G401.6 (cell line): Measurements from ENCODE around the gene SLC38A4.
"Not testable (repeated sequence)": the region's sequence is repeated elsewhere in the genome, so short reads cannot be mapped to it uniquely, and the experiment has no call there.

ENCODE experiments used
- FAIRE-seq: peaks from 2 replicates; lab custom pipeline; 2012; peaks lifted over from hg19 to GRCh38; lab: Jason Lieb, UNC

SLC38A4 gene

DNA sequence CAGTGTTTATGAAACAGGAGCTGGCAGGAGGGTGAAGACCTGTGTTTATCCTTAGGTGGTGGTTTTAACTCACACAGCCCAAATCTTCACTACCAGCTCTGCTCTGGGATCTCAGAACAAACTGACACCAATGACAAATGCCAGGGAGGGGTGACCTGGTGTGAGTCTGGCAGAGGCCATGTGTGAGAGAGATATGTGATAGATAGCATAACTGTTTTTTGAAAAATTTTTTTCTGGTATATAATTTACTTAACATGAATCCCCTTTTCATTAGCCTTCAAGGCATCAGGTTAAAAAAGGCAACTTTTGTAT, 51.5 kb downstream of the SLC38A4 start:
- no peak for FAIRE-seq

GRCh38 chr12:46773586-46774321, 52.0 kb downstream of the SLC38A4 start:
- no peak for FAIRE-seq

- no peak for FAIRE-seq
These were observed 54.4 kb downstream of the SLC38A4 start for GRCh38 chr12:46771268-46771827.

- no peak for FAIRE-seq
These were observed 55.2 kb downstream of the SLC38A4 start for GRCh38 chr12:46770501-46771183.

- FAIRE-seq, result no peak
These were observed 61.8 kb downstream of the SLC38A4 start for GRCh38 chr12:46764005-46764404.

DNA sequence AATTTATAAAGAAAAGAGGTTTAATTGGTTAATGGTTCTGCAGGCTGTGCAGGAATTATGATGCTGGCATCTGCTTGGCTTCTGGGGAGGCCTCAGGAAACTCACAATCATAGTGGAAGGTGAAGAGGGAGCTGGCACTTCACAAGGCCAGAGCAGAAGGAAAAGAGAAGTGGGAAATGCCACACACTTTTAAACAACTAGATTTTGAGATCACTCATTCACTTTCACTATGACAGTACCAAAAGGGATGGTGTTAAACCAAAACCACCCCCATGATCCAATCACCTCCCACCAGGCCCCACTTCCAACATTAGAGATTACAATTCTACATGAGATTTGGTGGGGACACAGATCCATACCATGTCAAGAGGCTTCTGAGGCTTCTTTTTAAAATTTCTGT, 62.6 kb downstream of the SLC38A4 start:
- no peak for FAIRE-seq

DNA sequence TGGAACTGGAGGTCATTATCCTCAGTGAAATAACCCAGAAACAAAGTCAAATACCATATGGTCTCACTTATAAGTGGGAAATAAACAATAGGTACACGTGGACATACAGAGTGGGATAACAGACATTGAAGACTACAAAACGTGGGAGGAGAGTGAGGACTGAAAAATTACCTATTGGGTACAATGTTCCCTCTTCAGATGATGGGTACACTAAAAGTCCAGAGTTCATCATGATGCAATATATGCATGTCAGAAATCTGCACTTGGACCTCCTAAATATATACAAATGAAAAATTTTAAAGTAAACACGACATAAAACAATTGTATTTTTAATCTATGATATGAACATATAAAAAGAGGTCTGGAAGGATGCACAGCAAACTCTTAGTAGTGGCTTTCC, 71.2 kb downstream of the SLC38A4 start:
- FAIRE-seq, result no peak

GRCh38 chr12:46752396-46752795, 73.4 kb downstream of the SLC38A4 start:
- no peak for FAIRE-seq

- no peak for FAIRE-seq
These were observed 74.6 kb downstream of the SLC38A4 start for GRCh38 chr12:46751173-46751572.

DNA sequence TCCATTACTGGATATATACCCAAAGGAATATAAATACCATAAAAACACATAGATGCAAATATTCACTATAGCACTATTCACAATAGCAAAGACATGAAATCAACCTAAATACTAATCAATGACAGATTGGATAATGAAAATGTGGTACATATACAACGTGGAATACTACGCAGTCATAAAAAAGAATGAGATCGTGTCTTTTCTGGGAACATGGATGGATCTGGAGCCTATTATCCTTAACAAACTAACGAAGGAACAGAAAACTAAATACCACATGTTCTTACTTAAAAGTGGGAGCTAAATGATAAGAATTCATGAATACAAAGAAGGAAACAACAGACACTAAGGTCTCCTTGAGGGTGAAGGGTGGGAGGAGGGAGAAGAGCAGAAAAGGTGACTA, 76.5 kb downstream of the SLC38A4 start:
- FAIRE-seq, result no peak

DNA sequence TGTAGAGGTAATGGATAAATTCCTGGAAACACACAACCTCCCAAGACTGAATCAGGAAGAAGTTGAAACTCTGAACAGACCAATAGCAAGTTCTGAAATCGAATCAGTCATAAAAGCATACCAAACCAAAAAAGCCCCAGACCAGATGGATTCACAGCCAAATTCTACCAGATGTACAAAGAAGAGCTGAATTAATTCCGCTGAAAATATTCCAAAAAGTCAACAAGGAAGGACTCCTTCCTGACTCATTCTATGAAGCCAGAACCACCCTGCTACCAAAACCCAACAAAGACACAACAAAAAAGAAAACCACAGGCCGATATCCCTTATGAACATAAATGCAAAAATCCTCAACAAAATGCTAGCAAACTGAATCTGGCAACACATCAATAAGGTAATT, 81.5 kb downstream of the SLC38A4 start:
- FAIRE-seq, result no peak

- no peak for FAIRE-seq
These were observed 82.3 kb downstream of the SLC38A4 start for GRCh38 chr12:46743456-46743855.

- FAIRE-seq, result not testable (repeated sequence)
These were observed 83.5 kb downstream of the SLC38A4 start for GRCh38 chr12:46742271-46742670.

DNA sequence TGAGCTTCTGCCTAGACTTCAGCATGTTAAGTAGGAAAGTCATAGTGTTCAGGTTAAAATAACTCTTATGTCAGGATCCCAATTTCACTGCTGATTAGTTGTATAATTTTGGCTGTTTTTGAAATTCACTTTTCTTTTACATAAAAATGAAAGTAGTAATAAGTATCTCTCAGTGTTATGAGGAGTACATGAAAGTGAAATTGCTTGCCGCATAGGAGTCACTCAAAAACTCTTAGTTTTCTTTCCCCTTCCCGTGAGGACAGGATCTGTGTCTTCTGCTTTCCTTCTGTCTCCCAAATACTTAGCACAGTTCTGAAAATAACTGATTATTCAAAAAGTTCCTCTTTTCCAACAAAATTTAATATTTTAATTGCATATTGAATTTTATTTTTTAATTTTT, 100.5 kb downstream of the SLC38A4 start:
- no peak for FAIRE-seq

DNA sequence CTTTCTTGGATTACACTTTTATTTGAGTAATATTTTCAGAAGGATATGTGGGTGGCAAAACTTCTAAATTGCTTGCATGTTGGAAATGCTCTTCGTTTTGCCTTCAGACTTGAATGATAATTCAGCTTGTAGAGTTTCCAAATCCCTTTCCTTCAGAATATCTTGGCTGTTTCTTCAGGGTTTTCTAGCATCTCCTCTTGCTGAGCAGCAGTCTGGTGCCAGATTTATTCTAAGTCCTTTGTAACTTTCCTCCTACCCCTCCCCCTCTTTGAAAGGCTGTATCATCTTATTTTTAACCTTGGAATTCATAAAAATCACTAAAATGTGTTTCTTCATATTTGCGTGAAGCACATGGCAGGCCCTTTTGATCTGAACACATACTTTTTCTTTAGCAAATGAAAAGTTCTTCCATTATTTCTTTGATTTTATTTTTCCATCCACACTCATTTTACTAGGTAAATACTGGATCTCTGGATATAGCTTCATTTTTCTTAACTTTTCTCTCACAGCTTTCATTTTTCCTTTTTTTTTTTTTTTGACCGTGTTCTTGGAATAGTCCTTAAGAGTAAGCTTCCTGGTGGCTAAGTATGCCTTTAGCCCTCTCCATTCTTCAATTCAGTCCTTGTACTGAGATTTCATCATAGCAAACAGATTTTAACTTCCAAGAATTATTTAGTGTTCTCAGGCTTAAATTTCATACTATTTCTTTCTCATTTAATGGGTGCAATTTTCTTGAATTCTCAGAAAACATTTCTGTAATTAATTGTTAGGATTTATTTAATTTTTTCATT, 102.0 kb downstream of the SLC38A4 start:
- FAIRE-seq, result no peak

DNA sequence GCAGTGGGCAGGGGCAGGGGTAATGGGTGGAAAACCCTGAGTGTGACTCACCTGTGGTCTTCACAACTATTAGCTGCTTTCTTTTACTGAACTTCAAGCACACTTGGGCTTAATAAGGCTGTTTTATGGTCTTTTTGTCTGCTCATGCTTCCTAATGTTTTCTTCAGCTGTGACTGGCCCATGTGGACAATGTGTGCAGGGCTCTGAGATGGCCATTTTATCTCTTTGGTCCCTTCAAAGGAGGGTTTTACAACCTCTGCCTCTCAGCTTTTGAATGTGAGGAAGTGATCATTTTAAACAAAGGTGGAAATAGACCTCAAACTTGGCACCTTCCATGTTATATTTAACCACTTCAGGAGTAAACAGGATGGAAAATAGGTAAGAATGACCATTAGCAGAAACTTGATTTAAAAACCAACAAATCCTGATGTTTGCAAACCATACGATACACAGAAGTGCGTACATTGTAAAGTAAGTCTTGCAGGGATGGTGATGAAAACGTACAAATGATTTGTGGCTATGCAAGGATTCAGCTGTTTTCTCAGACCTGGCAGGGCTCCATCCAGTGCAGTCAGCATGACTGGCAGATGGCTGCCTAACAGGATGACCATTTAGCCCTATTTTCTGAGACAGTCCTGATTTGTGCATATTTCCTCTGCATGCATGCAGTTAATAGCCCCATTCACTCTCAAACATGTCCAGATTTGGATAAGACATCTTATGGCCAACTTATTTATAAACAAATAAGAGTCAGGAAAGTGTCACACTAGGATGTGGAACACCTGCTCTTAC, 103.2 kb downstream of the SLC38A4 start:
- FAIRE-seq, result no peak

DNA sequence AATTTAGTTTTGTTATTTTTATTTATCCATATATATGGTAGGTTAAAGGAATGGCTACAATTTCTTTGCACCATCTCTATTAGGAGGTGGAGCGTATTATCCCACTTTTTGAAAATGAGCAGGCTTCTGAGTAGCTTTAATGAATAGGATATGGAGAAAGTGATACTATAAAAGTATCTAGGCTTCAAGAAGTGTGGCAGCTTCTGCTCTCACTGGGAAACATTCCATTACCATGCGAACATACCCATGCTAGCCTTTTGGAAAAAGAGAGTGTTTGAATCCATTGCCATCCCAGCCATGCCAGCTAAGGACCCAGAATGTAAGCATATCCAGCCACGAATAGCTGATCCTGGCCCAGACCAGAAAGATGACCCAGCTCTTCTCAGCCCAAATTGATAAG, 107.3 kb downstream of the SLC38A4 start:
- FAIRE-seq, result no peak

DNA sequence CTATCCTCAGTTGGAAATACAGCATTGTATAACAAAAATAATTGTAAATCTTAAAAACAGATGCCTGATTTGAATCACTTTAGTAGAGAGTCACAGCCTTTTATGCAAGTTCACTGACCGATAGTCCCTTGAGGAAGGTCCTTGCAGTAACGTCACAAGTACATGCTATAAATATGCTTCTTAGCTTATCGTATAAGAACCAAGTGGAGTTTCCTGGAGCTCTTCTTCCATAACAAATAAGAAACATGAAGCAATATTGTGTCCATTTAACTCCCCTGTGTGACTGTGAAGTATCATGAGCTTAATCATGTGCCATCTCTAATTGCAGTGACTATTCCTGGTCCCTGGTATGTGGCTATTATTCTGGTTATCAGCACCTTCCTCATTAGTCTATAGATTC, 107.9 kb downstream of the SLC38A4 start:
- FAIRE-seq, result no peak

DNA sequence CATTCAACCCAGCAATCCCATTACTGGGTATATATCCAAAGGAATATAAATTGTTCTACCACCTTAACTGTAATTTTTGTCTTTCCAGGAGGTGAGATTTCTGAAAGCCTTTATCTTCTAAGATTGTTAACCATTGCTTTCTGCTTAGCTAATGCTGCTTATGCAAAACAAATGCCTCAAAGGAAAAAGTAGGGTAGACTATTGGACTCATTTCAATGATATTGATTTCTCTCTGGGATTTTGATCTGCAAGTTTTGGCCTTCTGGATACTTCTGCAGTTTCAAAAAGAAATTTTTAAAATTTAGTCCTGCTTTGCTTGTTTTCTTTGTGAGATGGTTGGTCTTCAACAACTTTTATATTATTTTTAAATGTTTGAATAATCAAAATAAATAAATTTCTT, 108.6 kb downstream of the SLC38A4 start:
- no peak for FAIRE-seq
